ENCODE results near the gene ASAP2. TPM values are rescaled to one million over a fixed set of nuclear protein-coding genes. Genes with fewer than 3 reads are reported as not detected.

The ASAP2 gene
- total and polyA plus RNA-seq, 8 donors: 21.1 to 41.8 (median 35.1) TPM

- ATAC-seq: no peak
- no peak for TF ChIP-seq CTCF (IDR thresholded peaks at IDR 0.05)
- no peak overlapping the region for H3K4me3 ChIP-seq
- intact Hi-C loops (cut with DNase I): no loop called here
- peaks cover 25 to 41% of the 10 kb centered on the region in 2 donors for H3K4me1 ChIP-seq
- no peaks in the 10 kb centered on the region for H3K36me3 ChIP-seq
- no peak for DNase-seq
- H3K27ac ChIP-seq: no peak overlapping the region
- no peaks in the 10 kb centered on the region for H3K27me3 ChIP-seq
- no peaks in the 10 kb centered on the region for H3K9me3 ChIP-seq
Observed at GRCh38 chr2:9239616-9240015, 33.0 kb downstream of the ASAP2 start.

DNA sequence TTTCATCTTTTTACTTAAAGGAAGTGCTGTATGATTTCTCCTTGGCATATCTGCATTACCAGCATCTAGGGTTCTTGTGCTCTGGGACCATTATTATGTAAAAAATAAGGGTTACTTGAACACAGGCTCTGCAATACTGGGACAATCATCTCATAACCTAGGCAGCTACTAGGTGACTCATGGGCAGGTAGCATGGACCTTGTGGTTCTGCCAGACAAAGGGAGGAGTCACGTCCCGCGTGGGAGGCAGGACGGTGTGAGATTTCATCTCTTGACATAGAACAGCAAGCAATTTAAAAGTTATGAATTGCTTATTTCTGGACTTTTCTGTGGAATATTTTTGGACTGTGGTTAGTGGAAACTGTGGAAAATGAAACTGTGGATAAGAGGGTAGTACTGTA is 34.1 kb downstream of the ASAP2 start:
- Histone ChIP-seq H3K4me3 (no peak overlapping the region), H3K27ac (no peak overlapping the region), H3K9me3 (no peaks in the 10 kb centered on the region), H3K4me1 (peaks cover 13 to 29% of the 10 kb centered on the region in 2 donors), H3K27me3 (no peaks in the 10 kb centered on the region), H3K36me3 (no peaks in the 10 kb centered on the region)
- ATAC-seq (peak; percentile 43), DNase-seq (no peak)
- no peak for TF ChIP-seq CTCF (IDR thresholded peaks at IDR 0.05)
- intact Hi-C loops (cut with DNase I): no loop called here

GRCh38 chr2:9241233-9241632 is 34.6 kb downstream of the ASAP2 start:
- H3K9me3 ChIP-seq: no peaks in the 10 kb centered on the region
- no peak overlapping the region for H3K4me3 ChIP-seq
- H3K4me1 ChIP-seq: peaks cover 15 to 24% of the 10 kb centered on the region in 2 donors
- no peak for TF ChIP-seq CTCF (IDR thresholded peaks at IDR 0.05)
- ATAC-seq (no peak), DNase-seq (peak in 1 of 4 donors; percentile 31)
- H3K27ac ChIP-seq: no peak overlapping the region
- no peaks in the 10 kb centered on the region for H3K27me3 ChIP-seq
- intact Hi-C loops (cut with DNase I): no loop called here
- no peaks in the 10 kb centered on the region for H3K36me3 ChIP-seq

- TF ChIP-seq CTCF (IDR thresholded peaks at IDR 0.05): no peak
- H3K9me3 ChIP-seq: no peaks in the 10 kb centered on the region
- peaks cover 13 to 21% of the 10 kb centered on the region in 2 donors for H3K4me1 ChIP-seq
- DNase-seq: no peak
- no peak for ATAC-seq
- H3K4me3 ChIP-seq: no peak overlapping the region
- H3K27me3 ChIP-seq: no peaks in the 10 kb centered on the region
- no peak overlapping the region for H3K27ac ChIP-seq
- intact Hi-C loops (cut with DNase I): no loop called here
- no peaks in the 10 kb centered on the region for H3K36me3 ChIP-seq
Observed at GRCh38 chr2:9243357-9243756, 36.7 kb downstream of the ASAP2 start.

DNA sequence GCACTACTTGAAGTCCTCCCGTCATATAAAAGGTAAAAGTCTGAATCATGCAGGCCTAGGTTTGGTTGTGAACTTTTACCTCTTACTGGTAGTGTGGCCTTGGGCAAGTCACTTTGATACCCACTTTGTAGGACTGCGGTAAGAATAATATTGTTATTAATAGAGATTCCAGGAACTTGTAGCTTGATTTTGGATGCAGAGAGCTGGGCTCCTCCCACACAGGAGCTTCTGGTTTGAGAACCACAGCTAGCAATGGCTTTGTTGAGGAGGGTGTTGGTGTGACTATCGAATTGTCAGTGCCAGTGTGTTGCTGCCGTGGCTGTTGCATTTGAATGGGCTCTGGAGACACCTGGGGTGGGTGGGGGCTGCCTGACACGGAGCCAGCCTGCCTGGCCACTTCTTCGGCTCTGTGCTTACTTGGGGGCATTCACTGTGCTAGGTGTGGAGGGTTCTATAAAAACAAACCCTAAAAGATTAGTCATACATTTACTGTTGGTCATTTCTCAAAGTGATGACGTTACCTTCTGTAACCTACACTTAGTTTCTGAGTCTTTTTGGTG is 38.5 kb downstream of the ASAP2 start:
- ATAC-seq: no peak
- no peak for TF ChIP-seq CTCF (IDR thresholded peaks at IDR 0.05)
- peaks cover 10 to 23% of the 10 kb centered on the region in 2 donors for H3K4me1 ChIP-seq

More for the DNA sequence above, 38.5 kb downstream of the ASAP2 start:
- H3K9me3 ChIP-seq: no peaks in the 10 kb centered on the region
- no peaks in the 10 kb centered on the region for H3K36me3 ChIP-seq
- no peaks in the 10 kb centered on the region for H3K27me3 ChIP-seq
- intact Hi-C loops (cut with DNase I): no loop called here
- no peak overlapping the region for H3K4me3 ChIP-seq
- H3K27ac ChIP-seq: no peak overlapping the region
- no peak for DNase-seq

Measured in left lung (tissue), 10 donors.